Aorta (tissue), 5 donors: Measurements from ENCODE around the gene DYNC1H1. TPM values are rescaled to one million over a fixed set of nuclear protein-coding genes. Genes with fewer than 3 reads are reported as not detected.

ENCODE experiments used
- ATAC-seq: fragments of 200-7000 bp; cut with Tn5 transposase; one replicate; pipeline ENCODE4 v1.9.1; 2022; ENCODE audit warnings: moderate library complexity; ENCODE audit not compliant: low FRiP score
- DNase-seq, 2 donors: peaks; one replicate each; pipeline ENCODE4 v3.0.0-alpha.2; 2020
- H3K27ac ChIP-seq, 2 donors: one replicate each; pipeline ENCODE4 v1.5.1; 2013; ENCODE audit warnings: low read length in 2 of 2, mild to moderate bottlenecking in 2 of 2, moderate library complexity in 2 of 2, control low read depth in 1 of 2, inconsistent platforms in 1 of 2, low read depth in 1 of 2
- H3K27me3 ChIP-seq, 2 donors: one replicate each; pipeline ENCODE4 v1.6.1; 2013; ENCODE audit warnings: control low read depth in 1 of 2, low read length in 1 of 2, mild to moderate bottlenecking in 1 of 2, moderate library complexity in 1 of 2; ENCODE audit not compliant: insufficient read depth in 2 of 2, control insufficient read depth in 1 of 2
- H3K36me3 ChIP-seq, 2 donors: one replicate each; pipeline ENCODE4 v1.6.1; 2013; ENCODE audit warnings: control low read depth in 1 of 2, low read length in 1 of 2, mild to moderate bottlenecking in 1 of 2; ENCODE audit not compliant: insufficient read depth in 2 of 2, control insufficient read depth in 1 of 2
- H3K4me1 ChIP-seq, 2 donors: one replicate each; pipeline ENCODE4 v1.6.1; 2013; ENCODE audit warnings: low read length in 2 of 2, control low read depth in 1 of 2, mild to moderate bottlenecking in 1 of 2, moderate library complexity in 1 of 2; ENCODE audit not compliant: insufficient read depth in 2 of 2, control insufficient read depth in 1 of 2
- H3K4me3 ChIP-seq, 2 donors: one replicate each; pipeline ENCODE4 v1.5.1; 2013; ENCODE audit warnings: low read length in 2 of 2, control low read depth in 1 of 2, mild to moderate bottlenecking in 1 of 2
- H3K9me3 ChIP-seq: one replicate; pipeline ENCODE4 v1.6.1; 2013; ENCODE audit warnings: mild to moderate bottlenecking, low read length; ENCODE audit not compliant: control insufficient read depth
- WGBS, 2 donors: extraction: QIAGEN DNeasy Blood & Tissue Kit; methylation state at CpG; one replicate each; pipeline ENCODE4 v1.1.7; 2013; 5-methylcytosine and 5-hydroxymethylcytosine counted together
- intact Hi-C, 2 donors: fragments of 100-400 bp; cut with DNase I; formaldehyde crosslinking; loops; one replicate each; pipeline versions ENCODE4 v1.14.2 to v1.15.0; 2022
- polyA plus RNA-seq, 2 donors: library from polyadenylated mRNA; stranded (reverse); fragments of 200-250 nt; gene quantifications; one replicate each; pipeline ENCODE4 v1.2.3, GENCODE V29; 2013
- total RNA-seq, 2 donors: library from RNA; stranded (reverse); fragmentation: NEBNext Ultra II Directional; extraction: Animal tissue kit (Norgen Biotek cat#: 25700); gene quantifications; one replicate each; pipeline ENCODE4 v1.2.1, GENCODE V29; 2021
- donor health status: healthy with polysubstance abuse.
- donor health status: Bipolar disorder and iron deficiency.
- donor health status: DM: no; HTN: no; CAD: no.
- donor health status: DM: no; HTN: no; CAD: no.
- donor health status: DM: yes; HTN: yes; CAD: no.

The DYNC1H1 gene
- total and polyA plus RNA-seq, 4 donors: 26.5 to 481 (median 301) TPM

DNA sequence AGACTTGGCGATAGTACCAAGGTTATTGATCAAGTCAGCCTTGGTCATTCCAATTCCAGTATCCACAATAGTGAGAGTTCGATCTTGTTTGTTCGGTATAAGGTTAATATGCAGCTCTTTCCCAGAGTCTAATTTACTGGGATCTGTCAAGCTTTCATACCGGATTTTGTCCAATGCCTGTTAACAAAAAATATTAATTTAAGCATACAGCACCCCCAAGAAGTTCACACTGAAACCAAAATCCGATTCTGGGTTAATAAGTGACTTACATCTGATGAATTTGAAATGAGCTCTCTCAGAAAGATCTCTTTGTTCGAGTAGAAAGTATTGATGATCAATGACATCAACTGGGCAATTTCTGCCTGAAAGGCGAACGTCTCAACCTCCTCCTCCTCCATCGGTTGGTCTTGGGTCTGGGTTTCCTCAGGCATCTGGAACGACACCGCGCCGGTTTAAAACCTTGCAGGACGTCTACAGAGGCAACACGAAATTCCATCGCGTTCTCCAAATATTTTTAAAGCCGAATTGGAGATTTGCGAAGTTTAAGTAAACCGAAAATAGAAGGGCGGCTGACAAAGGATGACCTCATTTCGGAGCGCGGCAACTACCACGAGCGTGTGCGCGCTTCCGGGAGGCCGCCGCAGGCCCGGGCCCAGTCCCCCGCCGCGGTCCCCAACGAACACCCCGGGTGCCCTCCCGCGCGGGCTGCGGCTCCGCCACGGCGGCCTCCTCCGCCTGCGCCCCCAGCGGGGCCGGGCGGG lies 121.8 kb downstream of the DYNC1H1 start:
- H3K27me3 ChIP-seq: peaks cover 0 to 2% of the 10 kb centered on the region in 2 donors
- peaks cover 0 to 2% of the 10 kb centered on the region in 2 donors for H3K4me1 ChIP-seq
- no peaks in the 10 kb centered on the region for H3K9me3 ChIP-seq
- intact Hi-C loops: loop anchor here (2.0 to 10.0 kb wide), 3 partner anchors 121 to 229 kb away; partner anchors contain the start of genes DYNC1H1 (in 2 of the 2) and ZNF839 (in 2 of the 2)
- peak; percentile 26 for ATAC-seq
- 2 to 3% methylated on average over 33 to 49 of the region's 49 CpGs for WGBS, 2 donors
- H3K27ac ChIP-seq: peak overlapping the region; percentile 87 to 100
- peaks cover 0 to 5% of the 10 kb centered on the region in 2 donors for H3K36me3 ChIP-seq
- DNase-seq: peak; percentile 76 to 86
- H3K4me3 ChIP-seq: peak overlapping the region; percentile 99

DNA sequence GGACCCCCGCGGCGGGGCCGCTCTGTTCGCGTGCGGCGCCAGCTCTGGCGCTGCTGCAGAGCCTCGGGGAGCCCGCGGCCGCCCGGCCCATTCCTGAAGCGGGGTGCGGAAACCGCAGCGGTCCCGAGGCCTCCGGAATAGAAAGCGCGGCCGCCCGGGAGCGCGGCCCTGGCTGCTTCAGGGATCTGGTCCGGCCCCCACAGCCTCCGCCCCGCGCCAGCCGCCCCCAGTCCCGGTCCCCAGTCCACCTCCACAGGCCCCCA lies 122.3 kb downstream of the DYNC1H1 start:
- intact Hi-C loops: loop anchor here (2.0 to 10.0 kb wide), 3 partner anchors 122 to 228 kb away; partner anchors contain the start of genes DYNC1H1 (in 2 of the 2) and ZNF839 (in 2 of the 2)
- 0 to 1% methylated on average over 1 to 32 of the region's 32 CpGs for WGBS, 2 donors
- Histone ChIP-seq H3K4me1 (peaks cover 0 to 2% of the 10 kb centered on the region in 2 donors), H3K9me3 (no peaks in the 10 kb centered on the region), H3K36me3 (peaks cover 0 to 5% of the 10 kb centered on the region in 2 donors), H3K4me3 (peak overlapping the region; percentile 99), H3K27me3 (peaks cover 0 to 2% of the 10 kb centered on the region in 2 donors), H3K27ac (peak overlapping the region; percentile 87 to 100)
- ATAC-seq: no peak
- no peak for DNase-seq

DNA sequence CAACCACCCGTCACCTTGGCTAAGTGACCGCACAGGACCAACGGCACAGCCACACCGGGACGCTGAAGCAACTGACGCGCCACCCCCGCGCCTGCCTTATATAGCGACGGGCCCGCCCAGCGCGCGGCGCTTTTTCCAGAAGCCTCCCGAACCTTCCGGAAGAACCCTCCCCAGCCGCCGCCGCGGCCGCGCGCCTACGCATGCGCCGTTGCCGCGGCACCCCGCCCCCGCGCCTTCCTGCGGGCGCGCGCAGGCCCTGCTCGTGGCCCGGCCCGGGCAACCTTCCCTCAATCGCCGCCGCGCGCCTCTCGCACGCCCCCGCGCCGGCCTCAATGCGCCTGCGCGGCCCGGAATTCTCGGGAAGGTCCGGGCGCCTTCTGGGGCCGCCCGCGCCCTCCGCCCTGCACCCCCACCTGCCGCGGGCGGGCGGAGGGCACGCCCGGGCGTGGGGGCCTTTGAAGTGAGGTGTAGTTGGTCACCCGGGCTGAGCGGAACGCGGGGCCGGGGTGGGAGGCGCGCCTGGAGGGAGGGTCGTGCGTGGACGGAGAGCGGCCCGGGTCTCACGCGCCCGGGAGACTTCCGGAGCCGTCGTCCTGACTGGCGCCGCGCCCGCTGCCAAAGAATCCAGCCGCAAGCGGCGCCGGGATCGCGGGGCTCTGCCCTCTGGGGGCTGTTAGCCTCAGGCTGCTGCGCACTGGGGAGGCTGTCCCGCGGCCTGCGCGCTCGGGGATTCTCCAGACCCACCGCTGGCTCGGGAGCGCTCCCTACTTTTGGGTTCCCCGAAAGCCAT lies 122.8 kb downstream of the DYNC1H1 start, which contains the start of gene HSP90AA1:
Gene HSP90AA1 (minus strand): TSS at position 73 of the 790 bp plus-strand sequence. CDS start 666 bp downstream, outside the sequence.
- ATAC-seq (peak; percentile 95), DNase-seq (peak; percentile 96 to 99)
- Histone ChIP-seq H3K27ac (peak within 1 kb of the TSS; percentile 87 to 100), H3K4me1 (peaks cover 0 to 2% of the 10 kb centered on the region in 2 donors), H3K27me3 (peaks cover 0 to 2% of the 10 kb centered on the region in 2 donors), H3K4me3 (peak within 1 kb of the TSS; percentile 99), H3K9me3 (no peaks in the 10 kb centered on the region), H3K36me3 (peaks cover 0 to 5% of the 10 kb centered on the region in 2 donors)
- intact Hi-C loops: loop anchor here (2.0 to 10.0 kb wide), 3 partner anchors 122 to 228 kb away; partner anchors contain the start of genes DYNC1H1 (in 2 of the 2) and ZNF839 (in 2 of the 2)
- WGBS, 2 donors: 1% methylated on average over 69 to 106 of the region's 106 CpGs

DNA sequence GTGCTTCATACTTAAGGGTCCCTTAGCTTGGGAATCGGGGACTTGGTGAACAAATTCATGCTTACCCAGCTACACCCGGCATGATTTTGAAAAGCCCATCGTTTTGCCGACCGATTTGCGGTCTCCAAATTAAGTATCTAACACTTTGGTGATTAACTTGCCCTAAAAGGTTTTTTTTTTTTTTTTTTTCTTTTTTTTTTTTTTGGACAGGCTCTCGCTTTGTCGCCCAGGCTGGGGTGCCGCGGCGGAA lies 123.3 kb downstream of the DYNC1H1 start:
- Histone ChIP-seq H3K27ac (peak overlapping the region in 1 of 2 donors; percentile 49), H3K4me3 (peak overlapping the region; percentile 24 to 80), H3K27me3 (peaks cover 0 to 2% of the 10 kb centered on the region in 2 donors), H3K4me1 (peaks cover 0 to 2% of the 10 kb centered on the region in 2 donors), H3K36me3 (peaks cover 0 to 5% of the 10 kb centered on the region in 2 donors), H3K9me3 (no peaks in the 10 kb centered on the region)
- intact Hi-C loops: loop anchor here (2.0 to 10.0 kb wide), 3 partner anchors 123 to 227 kb away; partner anchors contain the start of genes DYNC1H1 (in 2 of the 2) and ZNF839 (in 2 of the 2)
- DNase-seq: no peak
- no peak for ATAC-seq
- WGBS, 2 donors: 0 to 2% methylated on average over 11 of the region's 11 CpGs

DNA sequence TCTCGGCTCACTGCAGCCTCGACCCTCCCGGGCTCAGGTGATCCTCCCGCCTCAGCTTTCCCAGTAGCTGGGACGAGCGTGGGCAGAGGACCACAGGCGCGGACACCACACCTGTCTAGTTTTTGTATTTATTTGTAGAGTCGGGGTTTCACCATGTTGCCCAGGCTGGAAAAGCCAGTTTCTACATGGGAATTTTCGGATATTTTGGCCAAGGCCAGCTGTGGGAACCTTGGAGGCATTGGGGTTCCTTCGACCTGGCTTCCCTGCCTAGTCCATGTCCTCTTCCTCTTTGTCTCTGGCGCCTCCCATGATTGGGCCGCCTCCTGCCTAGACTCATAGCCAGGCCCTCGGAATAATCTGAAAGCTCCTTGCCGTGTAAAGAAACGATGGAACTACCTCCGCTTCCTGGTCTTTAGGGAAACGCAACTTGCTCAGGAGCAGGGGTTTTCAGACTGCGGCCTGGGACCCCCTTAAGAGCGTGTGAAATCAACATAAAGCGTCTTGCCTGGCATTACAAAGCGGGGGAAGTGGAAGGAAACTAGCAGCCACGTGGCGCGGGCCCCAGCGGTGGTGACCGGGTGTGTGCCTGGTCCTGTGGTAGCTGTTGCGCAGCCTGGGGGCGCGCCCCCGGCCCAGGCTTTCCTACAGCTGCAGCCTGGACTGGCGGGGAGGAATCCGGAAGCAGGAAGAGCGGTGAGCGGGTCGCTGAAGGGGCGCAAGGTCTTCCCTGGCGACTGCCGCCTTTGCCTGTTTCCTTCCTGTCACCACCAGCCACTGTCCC lies 123.8 kb downstream of the DYNC1H1 start:
- no peak overlapping the region for H3K27ac ChIP-seq
- DNase-seq: peak; percentile 82 to 83
- 37 to 51% methylated on average over 39 of the region's 39 CpGs for WGBS, 2 donors
- no peaks in the 10 kb centered on the region for H3K9me3 ChIP-seq
- peak overlapping the region in 1 of 2 donors; percentile 80 for H3K4me3 ChIP-seq
- intact Hi-C loops: loop anchor here (5.0 to 10.0 kb wide), 2 partner anchors 126 to 227 kb away; partner anchors contain the start of genes ZNF839 (in 2 of the 2) and DYNC1H1 (in 1 of the 2)
- H3K36me3 ChIP-seq: peaks cover 0 to 5% of the 10 kb centered on the region in 2 donors
- H3K4me1 ChIP-seq: peaks cover 0 to 2% of the 10 kb centered on the region in 2 donors
- ATAC-seq: peak; percentile 22
- peaks cover 0 to 2% of the 10 kb centered on the region in 2 donors for H3K27me3 ChIP-seq

DNA sequence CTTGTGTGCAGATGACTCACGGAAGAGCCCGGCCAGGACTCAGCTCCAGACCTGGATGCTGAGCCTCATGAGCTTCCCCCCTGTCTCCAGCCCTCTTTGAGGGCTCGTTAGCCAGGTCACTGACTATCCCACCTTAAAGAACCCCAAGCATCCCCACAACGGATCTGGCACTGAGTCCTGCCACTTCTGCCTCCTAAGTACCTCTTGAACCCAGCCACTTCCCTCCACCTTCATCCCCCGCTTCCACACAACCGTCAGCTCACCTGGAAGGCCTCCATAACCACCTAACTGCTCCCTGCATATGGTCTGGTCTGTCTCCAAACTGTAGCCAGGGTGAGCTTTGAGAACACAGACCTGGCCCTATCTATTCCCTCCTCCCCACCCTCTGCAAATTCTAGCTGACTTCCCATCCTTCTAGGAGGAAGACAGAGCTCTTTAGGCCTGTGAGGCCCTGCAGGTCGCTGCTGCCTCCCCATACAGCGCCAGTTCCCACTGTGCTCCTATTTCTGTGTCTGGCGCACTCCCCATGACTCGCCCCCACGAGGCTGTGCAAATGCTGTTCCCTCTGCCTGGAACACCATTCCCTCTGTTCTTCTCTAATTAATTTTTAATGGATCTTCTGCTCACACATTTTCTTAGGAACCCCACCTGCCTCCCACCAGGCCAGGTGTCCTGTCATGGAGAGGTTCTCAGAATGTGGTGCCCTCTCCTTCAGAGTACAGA lies 125.4 kb downstream of the DYNC1H1 start:
- intact Hi-C loops: loop anchor here (5.0 to 10.0 kb wide), 3 partner anchors 127 to 385 kb away; partner anchors contain the start of genes ZNF839 (in 2 of the 2) and DYNC1H1 (in 1 of the 2)
- Histone ChIP-seq H3K4me3 (no peak overlapping the region), H3K36me3 (peaks cover 0 to 4% of the 10 kb centered on the region in 2 donors), H3K4me1 (peaks cover 0 to 2% of the 10 kb centered on the region in 2 donors), H3K9me3 (no peaks in the 10 kb centered on the region), H3K27me3 (peaks cover 0 to 2% of the 10 kb centered on the region in 2 donors), H3K27ac (no peak overlapping the region)
- no peak for ATAC-seq
- 92% methylated on average over 11 of the region's 11 CpGs for WGBS, 2 donors
- DNase-seq: peak in 1 of 2 donors; percentile 15

DNA sequence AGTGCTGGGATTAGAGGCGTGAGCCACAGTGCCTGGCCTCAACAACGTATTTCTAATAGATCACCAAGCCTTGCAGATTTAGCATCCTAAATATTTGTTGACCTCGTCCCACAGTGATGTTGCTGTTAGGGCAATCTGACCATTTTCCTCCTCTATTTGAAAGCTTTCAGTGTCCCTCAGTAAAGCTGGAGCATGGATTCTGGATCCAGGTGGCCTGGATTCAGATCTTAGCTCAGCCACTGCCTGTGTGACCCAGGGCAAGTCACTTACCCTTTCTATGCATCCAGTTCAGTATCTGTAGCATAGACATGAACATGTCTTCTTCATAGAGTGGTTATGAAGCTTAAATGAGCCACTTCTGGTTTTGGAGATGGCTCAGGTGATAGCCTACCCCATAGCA lies 126.3 kb downstream of the DYNC1H1 start:
- Histone ChIP-seq H3K4me1 (no peaks in the 10 kb centered on the region), H3K27me3 (peaks cover 0 to 2% of the 10 kb centered on the region in 2 donors), H3K4me3 (no peak overlapping the region), H3K9me3 (no peaks in the 10 kb centered on the region), H3K27ac (no peak overlapping the region), H3K36me3 (no peaks in the 10 kb centered on the region)
- ATAC-seq: no peak
- WGBS, 2 donors: 82 to 90% methylated on average over 3 of the region's 3 CpGs
- intact Hi-C loops: loop anchor here in 1 of 2 donors (10.0 kb wide), 1 partner anchor 386 kb away; no protein-coding TSS in a partner anchor
- DNase-seq: no peak
